ENCODE results near the gene AIFM2. TPM values are rescaled to one million over a fixed set of nuclear protein-coding genes. Genes with fewer than 3 reads are reported as not detected.

The AIFM2 gene
- total RNA-seq, 4 donors from 2014 or later: 3.3 to 10.0 (median 6.7) TPM

DNA sequence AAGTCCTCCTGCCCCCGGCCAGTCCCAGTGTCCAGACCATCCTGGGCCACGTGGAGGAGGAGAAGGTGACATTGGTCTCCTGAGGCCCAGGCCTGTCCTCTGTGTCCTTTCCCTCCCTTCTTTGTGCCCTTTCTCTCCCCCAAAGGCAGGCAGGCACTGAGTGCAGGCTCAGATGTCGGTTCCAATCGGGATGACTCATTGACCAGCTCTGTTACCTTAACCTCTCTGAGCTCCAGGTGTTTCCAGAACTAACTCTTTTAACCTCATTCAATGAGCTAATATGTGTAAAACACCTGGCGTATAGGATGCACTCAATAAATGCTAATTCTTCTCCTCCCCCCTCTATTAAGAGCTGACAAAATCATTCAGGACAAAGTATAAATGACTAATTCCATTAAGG is 54.3 kb downstream of the AIFM2 start:
- H3K36me3 ChIP-seq: no peaks in the 10 kb centered on the region
- no peaks in the 10 kb centered on the region for H3K27me3 ChIP-seq
- TF ChIP-seq, protein P1, sequence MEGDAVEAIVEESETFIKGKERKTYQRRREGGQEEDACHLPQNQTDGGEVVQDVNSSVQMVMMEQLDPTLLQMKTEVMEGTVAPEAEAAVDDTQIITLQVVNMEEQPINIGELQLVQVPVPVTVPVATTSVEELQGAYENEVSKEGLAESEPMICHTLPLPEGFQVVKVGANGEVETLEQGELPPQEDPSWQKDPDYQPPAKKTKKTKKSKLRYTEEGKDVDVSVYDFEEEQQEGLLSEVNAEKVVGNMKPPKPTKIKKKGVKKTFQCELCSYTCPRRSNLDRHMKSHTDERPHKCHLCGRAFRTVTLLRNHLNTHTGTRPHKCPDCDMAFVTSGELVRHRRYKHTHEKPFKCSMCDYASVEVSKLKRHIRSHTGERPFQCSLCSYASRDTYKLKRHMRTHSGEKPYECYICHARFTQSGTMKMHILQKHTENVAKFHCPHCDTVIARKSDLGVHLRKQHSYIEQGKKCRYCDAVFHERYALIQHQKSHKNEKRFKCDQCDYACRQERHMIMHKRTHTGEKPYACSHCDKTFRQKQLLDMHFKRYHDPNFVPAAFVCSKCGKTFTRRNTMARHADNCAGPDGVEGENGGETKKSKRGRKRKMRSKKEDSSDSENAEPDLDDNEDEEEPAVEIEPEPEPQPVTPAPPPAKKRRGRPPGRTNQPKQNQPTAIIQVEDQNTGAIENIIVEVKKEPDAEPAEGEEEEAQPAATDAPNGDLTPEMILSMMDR (IDR thresholded peaks at IDR 0.05): no peak
- TF ChIP-seq EP300 (IDR thresholded peaks at IDR 0.05): no peak
- no peak for TF ChIP-seq POLR2A (IDR thresholded peaks at IDR 0.05)
- no peak for TF ChIP-seq POLR2AphosphoS5 (IDR thresholded peaks at IDR 0.05)
- peaks cover 4% of the 10 kb centered on the region for H3K4me1 ChIP-seq
- H3K9me3 ChIP-seq: no peaks in the 10 kb centered on the region
- H3K4me3 ChIP-seq: no peak overlapping the region
- no peak overlapping the region for H3K27ac ChIP-seq
- no peak for DNase-seq (ENCODE audit: low spot score in 2 of 2)
- WGBS: 63% methylated on average over 5 of the region's 5 CpGs

DNA sequence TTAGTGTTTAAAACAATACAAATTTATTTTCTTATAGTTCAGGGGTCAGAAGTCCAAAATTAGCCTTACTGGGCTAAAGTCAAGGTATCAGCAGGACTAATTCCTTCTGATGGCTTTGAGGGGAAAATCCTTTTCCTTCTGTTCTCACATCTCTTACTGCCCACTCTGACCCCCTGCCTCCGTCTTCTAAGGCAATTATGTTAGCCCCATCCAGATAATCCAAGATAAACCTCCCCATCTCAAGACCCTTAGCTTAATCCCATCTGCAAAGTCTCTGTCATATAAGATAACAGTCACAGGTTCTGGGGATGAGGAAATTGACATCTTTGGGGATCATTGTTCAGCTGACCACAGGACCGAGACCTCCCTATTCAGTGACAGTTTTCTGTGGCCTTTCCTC is 57.7 kb downstream of the AIFM2 start:
- TF ChIP-seq EP300 (IDR thresholded peaks at IDR 0.05) (no peak), POLR2AphosphoS5 (IDR thresholded peaks at IDR 0.05) (no peak), POLR2A (IDR thresholded peaks at IDR 0.05) (no peak)
- TF ChIP-seq, protein P1 (IDR thresholded peaks at IDR 0.05): no peak

DNA sequence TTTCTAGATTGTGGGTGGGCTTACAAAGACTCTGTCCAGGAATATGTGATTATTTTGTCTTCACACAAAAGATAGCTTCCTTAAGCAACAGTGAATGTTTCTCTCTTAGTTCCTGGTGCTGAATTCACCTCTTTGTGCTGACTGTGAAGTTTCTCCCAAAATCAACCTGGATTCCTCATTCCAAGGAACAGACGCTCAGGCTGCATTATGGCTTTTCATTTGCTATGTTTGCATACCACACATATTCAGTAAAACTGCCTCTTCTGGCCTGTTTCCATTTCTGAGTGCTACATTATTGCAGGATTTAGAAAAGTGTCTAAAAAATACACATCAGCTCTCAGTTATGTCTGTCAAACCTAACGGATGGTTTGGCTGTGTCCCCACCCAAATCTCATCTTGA is 58.5 kb downstream of the AIFM2 start:
- no peak for DNase-seq (ENCODE audit: low spot score in 2 of 2)
- Histone ChIP-seq H3K9me3 (no peaks in the 10 kb centered on the region), H3K27me3 (no peaks in the 10 kb centered on the region), H3K4me1 (peaks cover 4% of the 10 kb centered on the region), H3K4me3 (no peak overlapping the region), H3K36me3 (no peaks in the 10 kb centered on the region), H3K27ac (no peak overlapping the region)
- TF ChIP-seq EP300 (IDR thresholded peaks at IDR 0.05): no peak
- WGBS: 72% methylated on average over 2 of the region's 2 CpGs

More for the DNA sequence above, 57.7 kb downstream of the AIFM2 start:
- Histone ChIP-seq H3K27me3 (no peaks in the 10 kb centered on the region), H3K4me1 (peaks cover 4% of the 10 kb centered on the region), H3K9me3 (no peaks in the 10 kb centered on the region), H3K4me3 (no peak overlapping the region), H3K27ac (no peak overlapping the region), H3K36me3 (no peaks in the 10 kb centered on the region)
- no peak for DNase-seq (ENCODE audit: low spot score in 2 of 2)
- WGBS: 87% methylated on average over 2 of the region's 2 CpGs

DNA sequence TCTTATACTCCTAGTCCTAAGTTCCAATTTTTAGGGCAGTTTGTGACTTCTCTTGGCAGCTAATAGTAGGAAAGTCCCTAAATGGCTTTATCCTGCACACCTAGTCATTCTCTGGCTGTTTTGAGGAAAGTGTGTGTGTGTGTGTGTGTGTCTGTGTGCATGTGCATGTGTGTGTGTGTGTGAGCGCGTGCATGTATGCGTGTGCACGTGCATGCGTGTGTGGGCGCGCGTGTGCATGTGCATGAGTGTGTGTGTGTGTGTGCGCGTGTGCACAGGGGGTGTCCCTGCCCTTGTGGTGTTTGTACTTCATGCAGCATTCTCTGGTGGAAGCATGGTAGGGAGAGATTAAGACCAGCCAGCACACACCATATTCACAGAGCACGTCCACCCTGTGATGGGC is 61.8 kb downstream of the AIFM2 start:
- Histone ChIP-seq H3K27me3 (no peaks in the 10 kb centered on the region), H3K36me3 (no peaks in the 10 kb centered on the region), H3K27ac (no peak overlapping the region), H3K4me1 (no peaks in the 10 kb centered on the region), H3K4me3 (no peak overlapping the region), H3K9me3 (no peaks in the 10 kb centered on the region)
- TF ChIP-seq, protein P1 (IDR thresholded peaks at IDR 0.05): no peak
- TF ChIP-seq POLR2AphosphoS5 (IDR thresholded peaks at IDR 0.05): no peak
- 92% methylated on average over 11 of the region's 11 CpGs for WGBS
- no peak for DNase-seq (ENCODE audit: low spot score in 2 of 2)

DNA sequence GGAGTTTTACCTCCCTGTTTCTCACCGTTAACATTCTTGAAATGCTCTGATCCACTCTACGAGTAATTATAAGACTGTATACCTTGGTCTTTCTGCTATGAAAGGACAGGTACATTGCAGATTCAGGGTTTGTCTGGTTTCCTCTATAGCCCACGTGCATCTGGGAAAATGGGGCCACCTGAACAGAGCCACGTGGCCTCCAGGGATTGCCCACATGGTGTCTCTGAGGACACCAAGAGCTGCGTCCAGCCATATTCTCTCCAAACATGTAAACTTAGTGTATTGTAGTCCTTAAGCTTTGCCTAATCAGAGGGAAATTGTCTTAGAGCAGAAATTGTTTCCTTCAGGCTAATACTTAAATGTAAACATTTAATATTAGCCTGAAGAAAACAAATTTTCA is 63.3 kb downstream of the AIFM2 start:
- H3K27me3 ChIP-seq: no peaks in the 10 kb centered on the region
- 91% methylated on average over 5 of the region's 5 CpGs for WGBS

DNA sequence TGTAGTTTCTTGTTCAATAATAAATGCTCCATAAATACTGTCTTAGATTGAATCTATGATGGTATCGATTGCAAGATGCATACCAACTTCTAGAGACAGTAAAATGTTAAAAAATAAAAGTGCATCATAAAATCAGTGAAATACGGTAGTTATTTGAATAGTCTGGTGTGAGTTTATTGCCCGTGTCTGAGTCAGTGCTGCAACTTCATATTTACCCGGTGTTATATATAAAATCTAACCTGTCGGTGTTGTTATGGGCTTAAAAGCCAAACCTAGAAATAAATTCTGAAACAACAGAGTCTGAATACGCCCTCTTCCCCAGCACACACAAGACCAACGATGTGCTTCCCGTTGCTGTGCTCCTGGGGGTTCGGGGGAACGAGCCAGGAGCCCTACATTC is 63.7 kb downstream of the AIFM2 start:
- no peak overlapping the region for H3K4me3 ChIP-seq
- no peaks in the 10 kb centered on the region for H3K36me3 ChIP-seq
- 88% methylated on average over 10 of the region's 10 CpGs for WGBS
- H3K27ac ChIP-seq: no peak overlapping the region
- TF ChIP-seq, protein P1 (IDR thresholded peaks at IDR 0.05): no peak
- TF ChIP-seq POLR2AphosphoS5 (IDR thresholded peaks at IDR 0.05) (no peak), POLR2A (IDR thresholded peaks at IDR 0.05) (no peak), EP300 (IDR thresholded peaks at IDR 0.05) (no peak)
- no peak for DNase-seq (ENCODE audit: low spot score in 2 of 2)
- no peaks in the 10 kb centered on the region for H3K27me3 ChIP-seq
- H3K4me1 ChIP-seq: no peaks in the 10 kb centered on the region
- H3K9me3 ChIP-seq: no peaks in the 10 kb centered on the region

More for the DNA sequence above, 63.3 kb downstream of the AIFM2 start:
- H3K27ac ChIP-seq: no peak overlapping the region
- H3K36me3 ChIP-seq: no peaks in the 10 kb centered on the region
- no peaks in the 10 kb centered on the region for H3K4me1 ChIP-seq
- no peak overlapping the region for H3K4me3 ChIP-seq
- H3K9me3 ChIP-seq: no peaks in the 10 kb centered on the region
- no peak for TF ChIP-seq POLR2A (IDR thresholded peaks at IDR 0.05)
- no peak for DNase-seq (ENCODE audit: low spot score in 2 of 2)
